CD4-positive, alpha-beta T cell treated with Interferon alpha-2 for 1 hour (primary cell): Measurements from ENCODE around the gene TAP2.
A peak's percentile ranks its signal among the peaks of the same experiment; 100 is the strongest.
"Not testable (repeated sequence)": the region's sequence is repeated elsewhere in the genome, so short reads cannot be mapped to it uniquely, and the experiment has no call there.

Experiments used
- DNase-seq, 2 donors: peaks; one replicate each; pipeline ENCODE4 v3.0.0-alpha.2; 2020 to 2022

Gene TAP2

GRCh38 chr6:32832535-32832934 lies 6.0 kb downstream of the TAP2 start:
- DNase-seq = no peak

- no peak for DNase-seq
Observed at GRCh38 chr6:32830936-32831335, 7.6 kb downstream of the TAP2 start.

DNA sequence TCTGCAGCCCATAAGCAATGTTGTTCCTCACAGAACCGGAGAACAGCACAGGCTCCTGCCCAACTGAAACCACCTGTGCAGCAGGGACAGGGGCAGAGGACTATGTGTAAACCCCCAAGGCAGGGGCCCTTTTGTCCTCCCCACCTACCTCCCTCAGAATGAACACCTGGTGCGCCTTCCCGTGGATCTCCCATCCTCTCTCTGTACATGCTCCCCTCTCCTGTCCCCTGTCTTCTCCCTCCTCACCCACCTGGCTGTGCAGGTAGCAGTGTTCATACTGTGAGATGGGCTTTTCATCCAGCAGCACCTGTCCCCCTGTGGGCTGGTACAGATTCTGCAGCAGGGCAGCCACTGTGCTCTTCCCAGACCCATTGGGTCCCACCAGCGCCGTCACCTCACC lies 8.5 kb downstream of the TAP2 start:
- DNase-seq = no peak

DNA sequence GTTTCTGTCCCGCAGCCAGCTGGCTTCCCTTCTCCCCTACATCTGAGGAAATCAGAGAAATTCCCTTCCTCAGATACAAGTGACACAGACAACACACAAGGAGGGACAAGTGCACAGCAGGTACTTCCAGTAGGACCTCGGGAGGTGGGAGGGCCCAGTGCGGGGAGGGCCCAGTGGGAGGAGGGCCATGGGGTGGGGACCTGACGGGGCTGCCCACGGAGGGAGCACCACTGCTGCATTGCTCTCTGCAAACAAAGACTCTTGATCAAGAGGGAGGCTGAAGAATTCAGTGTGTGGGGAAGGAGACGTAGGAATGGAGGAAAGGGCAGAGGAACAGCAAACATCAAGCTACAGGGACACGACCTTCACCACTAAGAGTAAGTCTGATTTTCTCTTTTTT lies 9.0 kb downstream of the TAP2 start:
- DNase-seq = no peak

GRCh38 chr6:32827025-32827424 lies 11.5 kb downstream of the TAP2 start:
- peak in 1 of 2 donors; percentile 40 for DNase-seq

DNA sequence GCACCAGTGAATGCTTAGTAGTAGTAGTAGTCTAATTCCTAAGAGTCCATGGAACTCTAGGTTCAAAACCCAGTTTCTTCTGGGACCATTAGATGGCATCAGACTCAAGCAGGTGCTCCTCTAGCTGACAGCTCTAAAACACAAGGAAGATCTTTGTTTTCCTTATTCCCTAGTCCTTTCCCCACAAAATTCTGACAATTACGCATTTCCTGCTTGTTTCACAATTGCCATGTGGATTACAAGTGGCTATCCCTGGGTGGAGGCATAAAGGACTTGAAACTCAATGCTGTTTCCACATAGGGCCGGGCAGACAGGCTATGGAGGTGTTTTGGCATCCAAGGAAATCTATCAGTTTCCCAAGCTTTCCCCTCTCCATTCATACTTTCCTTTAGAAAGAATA lies 12.6 kb downstream of the TAP2 start:
- DNase-seq = peak in 1 of 2 donors; percentile 36

DNA sequence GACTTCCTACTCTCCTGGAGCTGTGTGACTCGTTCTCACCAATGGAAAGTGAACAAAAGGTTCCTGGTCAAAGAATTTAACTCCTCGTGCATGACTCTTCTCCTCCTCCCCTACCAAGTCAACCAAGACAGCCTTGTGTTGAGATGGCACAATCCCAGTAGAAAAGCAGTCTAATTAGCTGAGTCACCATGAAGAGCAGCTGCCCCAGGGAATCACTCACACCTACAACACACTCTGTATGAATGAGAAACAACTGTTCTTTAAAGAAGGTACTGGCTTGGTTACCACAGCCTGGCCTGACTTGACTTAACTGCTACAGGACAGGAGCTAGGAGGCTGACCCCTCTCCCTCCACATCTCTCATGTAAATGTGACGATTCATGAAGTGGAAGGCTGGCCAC lies 18.8 kb downstream of the TAP2 start:
- no peak for DNase-seq

- no peak for DNase-seq
Observed at GRCh38 chr6:32818867-32819266, 19.7 kb downstream of the TAP2 start.

DNA sequence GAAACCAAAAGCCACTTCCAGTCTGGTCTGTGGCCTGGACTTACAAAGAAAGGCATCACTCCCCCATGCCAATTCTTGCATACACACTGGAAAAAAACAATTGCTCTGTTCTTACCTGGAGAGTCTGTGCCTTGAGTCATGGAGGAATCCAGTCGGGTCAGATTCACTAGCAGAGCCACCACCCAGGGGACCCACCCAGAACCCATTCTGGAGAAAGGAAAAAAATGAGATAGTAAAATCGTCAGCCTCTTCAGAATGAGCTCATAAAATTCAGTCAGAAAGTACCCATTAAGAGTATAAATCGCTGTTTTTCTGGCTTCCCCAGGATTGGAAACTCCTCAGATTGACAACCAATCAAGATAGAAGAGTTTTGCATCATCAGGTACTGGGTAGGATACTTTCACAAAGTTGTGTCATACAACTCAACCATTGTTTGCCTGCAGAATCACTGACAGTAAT lies 21.8 kb downstream of the TAP2 start, which contains the start of gene HLA-DOB:
Gene HLA-DOB, minus strand, starts transcription at position 257 of the 459 bp plus-strand sequence. Its CDS starts 51 bp downstream, at position 206.
- peak in 1 of 2 donors; percentile 48 for DNase-seq

DNA sequence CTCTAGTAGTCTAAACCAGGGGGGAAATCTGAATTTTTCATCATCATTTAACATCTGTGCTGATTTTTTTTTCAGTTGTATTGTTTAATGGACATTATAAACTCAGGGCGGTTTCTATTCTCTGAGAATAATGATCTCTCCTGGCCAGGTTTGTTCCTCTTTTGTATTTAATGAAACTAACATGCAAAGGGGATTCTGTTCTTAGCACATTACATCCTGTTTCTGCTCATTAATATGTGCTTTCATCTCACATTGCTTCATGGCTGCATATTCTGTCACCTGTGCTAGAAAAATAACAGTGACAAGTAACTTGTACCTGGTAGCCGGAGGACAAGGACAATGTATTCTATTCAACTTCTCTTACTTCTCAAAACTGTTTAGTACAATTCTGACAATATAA lies 22.5 kb downstream of the TAP2 start:
- no peak for DNase-seq

DNA sequence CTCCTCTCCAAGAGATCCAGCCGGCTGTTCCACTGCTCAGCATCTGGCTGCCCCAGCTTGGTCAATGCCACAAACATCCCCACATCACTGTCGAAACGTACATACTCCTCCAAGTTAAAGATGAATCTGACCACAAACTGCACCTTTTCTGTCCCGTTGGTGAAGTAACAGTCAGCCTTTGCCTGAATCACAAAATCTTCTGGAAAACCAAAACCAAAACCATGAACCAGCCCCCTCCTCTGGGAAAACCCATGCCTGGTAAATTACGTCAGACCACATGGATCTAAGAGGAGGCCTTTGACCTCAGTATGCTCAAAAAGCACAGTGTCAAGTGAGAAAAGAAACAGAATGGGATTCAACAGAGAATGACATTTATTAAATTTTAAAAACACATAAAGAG lies 23.4 kb downstream of the TAP2 start:
- DNase-seq = no peak

GRCh38 chr6:32814145-32814544 lies 24.4 kb downstream of the TAP2 start:
- DNase-seq = no peak

- DNase-seq = no peak
Observed at GRCh38 chr6:32809171-32809570, 29.4 kb downstream of the TAP2 start.

- no peak for DNase-seq
Observed at GRCh38 chr6:32807020-32807580, 31.4 kb downstream of the TAP2 start.

DNA sequence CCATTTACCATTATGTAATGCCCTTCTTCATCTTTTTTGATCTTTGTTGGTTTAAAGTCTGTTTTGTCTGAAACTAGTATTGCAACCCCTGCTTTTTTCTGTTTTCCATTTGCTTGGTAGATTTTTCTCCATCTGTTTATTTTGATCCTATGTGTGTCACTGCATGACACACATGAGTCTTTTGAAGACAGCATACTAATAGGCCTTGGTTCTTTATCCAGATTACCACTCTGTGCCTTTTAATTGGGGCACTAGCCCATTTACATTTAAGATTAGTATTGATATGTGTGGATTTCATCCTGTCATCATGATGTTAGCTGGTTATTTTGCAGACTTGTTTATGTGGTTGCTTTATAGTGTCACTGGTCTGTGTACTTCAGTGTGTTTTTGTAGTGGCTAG lies 33.1 kb downstream of the TAP2 start:
- DNase-seq = not testable (repeated sequence)

- DNase-seq = no peak
Observed at GRCh38 chr6:32803416-32803815, 35.1 kb downstream of the TAP2 start.

DNA sequence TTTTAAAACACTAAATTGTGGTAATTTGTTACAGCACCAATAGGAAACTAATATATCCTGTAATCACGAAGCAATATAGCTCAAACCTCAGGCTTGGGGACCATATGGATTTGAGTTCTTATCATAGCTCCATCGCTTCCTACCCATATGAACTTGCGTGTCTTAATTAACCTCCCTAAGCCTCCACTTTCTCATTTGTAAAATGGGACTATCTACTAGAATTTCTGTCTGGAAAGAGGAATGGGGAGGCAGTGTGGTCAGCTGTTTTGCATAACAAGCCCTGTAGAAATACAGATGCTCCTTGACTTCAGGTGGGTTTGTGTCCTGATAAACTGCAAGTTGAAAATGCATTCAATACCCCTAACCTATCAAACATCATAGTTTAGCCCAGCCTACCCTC lies 38.8 kb downstream of the TAP2 start:
- DNase-seq = no peak

DNA sequence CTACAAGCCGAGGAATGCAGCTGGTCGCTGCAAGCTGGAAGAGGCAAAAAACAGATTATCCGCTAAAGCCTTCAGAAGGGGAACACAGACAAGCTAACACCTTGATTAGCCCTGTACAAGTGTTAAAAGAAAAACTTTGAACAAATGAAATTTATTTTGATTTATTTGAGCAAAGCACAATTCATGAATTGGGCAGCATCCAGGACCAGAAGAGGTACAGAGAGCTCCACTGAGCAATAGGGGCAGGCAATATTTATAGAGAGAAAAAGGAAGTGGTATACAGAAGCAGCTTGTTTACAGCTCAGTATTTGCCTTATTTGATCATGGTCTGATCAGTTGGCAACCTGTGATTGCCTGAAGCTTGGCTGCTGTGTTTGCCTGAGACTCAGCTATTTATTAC lies 39.4 kb downstream of the TAP2 start:
- no peak for DNase-seq

DNA sequence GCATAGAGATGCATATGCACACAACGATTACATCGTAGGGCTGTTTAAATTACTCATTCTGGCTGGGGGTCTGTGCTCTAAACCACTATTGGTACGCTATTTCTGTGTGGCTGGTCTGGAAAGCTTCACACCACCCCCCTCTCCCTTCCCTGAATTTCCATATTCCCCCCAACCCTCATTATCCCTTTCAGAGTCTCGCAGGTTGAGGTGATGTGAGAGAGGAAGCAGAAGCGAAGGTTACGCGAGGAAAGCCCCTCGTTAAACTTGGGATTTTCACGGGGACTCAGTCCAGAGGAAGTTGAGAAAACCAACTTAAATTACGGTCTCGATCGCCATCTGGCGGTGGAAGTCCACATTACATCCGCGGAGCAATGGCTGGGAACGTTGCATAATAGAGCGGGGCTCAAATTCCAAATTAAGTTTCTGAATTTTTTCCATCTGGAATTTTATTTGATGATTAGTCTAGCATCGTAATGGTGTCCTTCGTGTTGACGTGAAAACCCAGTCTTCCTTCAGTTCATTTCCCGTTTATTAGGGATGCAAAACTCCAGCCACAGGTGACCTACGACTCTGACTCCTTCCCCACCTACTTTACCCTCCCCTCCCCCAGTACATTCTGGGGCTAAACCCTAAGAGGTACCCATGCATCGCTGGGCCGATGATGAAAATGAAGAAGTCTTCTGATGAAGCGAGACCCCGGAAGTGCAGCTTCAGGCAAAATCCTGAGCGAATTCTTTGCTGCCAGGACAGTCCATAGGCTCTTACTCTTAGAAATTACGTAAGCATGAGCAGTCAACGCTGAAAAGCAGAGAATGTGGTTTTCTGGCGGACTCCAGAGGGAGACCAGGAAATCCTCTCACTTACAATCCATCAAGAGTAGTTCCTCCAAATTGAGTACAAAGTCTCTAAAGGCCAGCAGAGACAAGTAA lies 41.4 kb downstream of the TAP2 start:
- peak; percentile 71 to 78 for DNase-seq

DNA sequence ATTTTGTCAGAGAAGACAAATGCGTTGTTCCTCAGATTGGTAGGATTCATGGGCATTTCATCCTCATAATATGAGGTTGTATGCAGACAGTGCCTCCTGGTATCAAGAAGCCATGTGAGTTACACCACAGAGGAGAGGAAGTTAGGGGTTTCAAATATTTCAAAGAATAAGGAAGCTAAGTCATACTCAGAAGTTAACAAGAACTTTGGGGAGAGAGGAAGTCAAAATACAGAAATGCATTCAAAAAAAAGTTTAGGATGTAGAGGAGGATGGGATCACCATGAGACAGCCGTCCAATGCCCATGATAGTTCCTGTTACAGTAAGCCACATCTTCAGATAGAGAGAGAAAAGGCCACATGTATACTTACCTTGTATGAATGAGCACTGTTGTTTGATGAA lies 44.0 kb downstream of the TAP2 start:
- peak; percentile 12 to 13 for DNase-seq

DNA sequence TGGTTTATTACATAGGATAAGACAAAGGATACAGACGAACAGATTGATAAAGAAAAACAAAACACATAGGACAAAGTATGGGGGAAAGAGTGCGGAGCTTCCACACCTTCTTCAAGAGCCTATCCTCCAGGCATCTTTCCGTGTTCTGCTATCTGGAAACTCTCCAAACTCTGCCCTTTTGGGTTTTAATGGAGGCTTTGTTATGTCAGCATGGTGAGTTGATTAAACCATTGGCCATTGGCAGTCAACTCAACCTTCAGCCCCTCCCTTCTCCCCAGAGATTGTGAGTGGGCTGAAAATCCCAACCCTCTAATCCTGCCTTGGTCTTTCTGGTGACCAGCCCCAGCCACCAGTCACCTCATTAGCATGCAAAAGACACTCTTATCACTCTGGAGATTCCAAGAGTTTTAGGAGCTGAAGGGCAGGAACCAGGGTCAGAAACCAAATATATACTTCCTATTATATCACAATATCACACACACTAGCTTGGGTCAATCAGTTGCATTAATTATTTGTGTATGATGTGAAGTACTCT lies 45.6 kb downstream of the TAP2 start:
- no peak for DNase-seq

DNA sequence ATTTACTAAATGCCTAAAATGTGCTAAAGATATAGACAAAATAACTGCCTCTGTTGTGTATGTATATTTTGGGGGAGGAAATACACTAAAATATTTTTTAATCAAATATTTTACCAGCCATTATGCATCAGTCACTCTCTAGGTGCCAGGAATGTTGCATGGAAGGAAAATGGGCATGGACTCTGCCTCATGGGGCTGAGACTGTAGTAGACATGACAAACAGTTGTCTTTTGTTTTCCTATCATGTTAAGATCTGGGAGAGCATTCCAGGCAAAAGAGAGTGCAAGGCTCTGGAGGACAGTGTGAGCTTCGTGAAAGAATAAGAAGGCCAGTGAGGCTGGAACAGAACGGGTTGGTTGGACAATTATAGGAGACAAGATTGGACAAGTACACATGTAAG lies 48.2 kb downstream of the TAP2 start:
- no peak for DNase-seq
